Adrenal gland (tissue), 12 donors: ENCODE data around the gene CSTPP1. TPM values are rescaled to one million over a fixed set of nuclear protein-coding genes. Genes with fewer than 3 reads are reported as not detected.
"Not testable (repeated sequence)": the region's sequence is repeated elsewhere in the genome, so short reads cannot be mapped to it uniquely, and the experiment has no call there.

Source experiments
- DNase-seq, 7 donors: peaks; one replicate each; pipeline ENCODE4 v3.0.0-alpha.2; 2019 to 2020
- H3K27ac ChIP-seq, 5 donors: fragments of 200-600 bp; sonication (generic) in 4 of 5; 1 replicate in 3 of 5; 2 replicates in 2 of 5; pipeline versions ENCODE4 v1.5.1 to v1.8.0; 2016 to 2020; ENCODE audit warnings: mild to moderate bottlenecking in 1 of 5
- H3K27me3 ChIP-seq: fragments of 200-600 bp; 2 replicates; pipeline ENCODE4 v1.8.0; 2021
- H3K36me3 ChIP-seq, 2 donors: fragments of 200-600 bp; replicated peaks in 1 of 2; 1 replicate in 1 of 2; 2 replicates in 1 of 2; pipeline versions ENCODE4 v1.5.1 to v1.8.0; 2018 to 2022
- H3K4me1 ChIP-seq, 2 donors: fragments of 200-600 bp; replicated peaks in 1 of 2; 1 replicate in 1 of 2; 2 replicates in 1 of 2; pipeline versions ENCODE4 v1.5.1 to v1.8.0; 2018 to 2021
- H3K4me3 ChIP-seq, 4 donors: fragments of 200-600 bp; sonication (generic) in 3 of 4; one replicate each; pipeline ENCODE4 v1.5.1; 2016 to 2018
- H3K9me3 ChIP-seq, 3 donors: fragments of 200-600 bp; sonication (generic) in 1 of 3; replicated peaks in 1 of 3; 1 replicate in 2 of 3; 2 replicates in 1 of 3; pipeline versions ENCODE4 v1.5.1 to v1.8.0; 2016 to 2021
- CTCF ChIP-seq, 6 experiments: fragments of 450-650 bp in 4 of 6; fragments of 200-600 bp in 2 of 6; sonication (generic) in 1 of 6; IDR thresholded peaks; 1 replicate in 5 of 6; 2 replicates in 1 of 6; pipeline versions ENCODE4 v1.5.1 to v1.8.0; 2016 to 2021; ENCODE audit warnings: antibody characterized with exemption in 6 of 6, mild to moderate bottlenecking in 2 of 6, moderate library complexity in 1 of 6
- POLR2A ChIP-seq, 2 donors: fragments of 450-650 bp; IDR thresholded peaks; one replicate each; pipeline ENCODE4 v1.6.1; 2017; ENCODE audit warnings: antibody characterized with exemption in 2 of 2, mild to moderate bottlenecking in 2 of 2, moderate library complexity in 1 of 2
- WGBS, 4 donors: extraction: QIAGEN DNeasy Blood & Tissue Kit in 2 of 4; methylation state at CpG; one replicate each; pipeline versions ENCODE4 v1.1.5 to v1.1.7; 2013 to 2017; 5-methylcytosine and 5-hydroxymethylcytosine counted together
- intact Hi-C, 2 donors: fragments of 100-400 bp; cut with DNase I; formaldehyde crosslinking; loops; one replicate each; pipeline versions ENCODE4 v1.14.1 to v1.15.0; 2022 to 2023
- polyA plus RNA-seq, 3 donors: library from polyadenylated mRNA; stranded (reverse); fragments of 200-250 nt in 2 of 3; fragments of 350-450 nt in 1 of 3; fragmentation: Illumina TruSeq in 1 of 3; extraction: RNeasy Lipid Tissue Mini Kit (QIAGEN cat#74804) in 1 of 3; gene quantifications; one replicate each; pipeline ENCODE4 v1.2.3, GENCODE V29; 2013 to 2014
- total RNA-seq, 9 donors: library from RNA; depleted of rRNA in 4 of 9; stranded (reverse); fragments of >200 nt in 4 of 9; fragments of 120-200 nt in 1 of 9; fragmentation: NEBNext Ultra II Directional in 1 of 9; extraction: Animal tissue kit (Norgen Biotek cat#: 25700) in 1 of 9; gene quantifications; one replicate each; pipeline versions ENCODE4 v1.1.0 to v1.2.4, GENCODE V29; 2013 to 2023
- donor health status: healthy with polysubstance abuse.
- donor health status: Bipolar disorder and iron deficiency.
- donor health status: DM: yes; HTN: yes; CAD: no.
- donor health status: DM: no; HTN: no; CAD: no.
- donor health status: DM: no; HTN: no; CAD: no.
- donor health status: DM: yes; HTN: yes; CAD: no.

Gene CSTPP1
- total and polyA plus RNA-seq, 12 donors: 17.6 to 63.0 (median 24.4) TPM

- no peak for DNase-seq
- intact Hi-C loops: no loop called here
- Histone ChIP-seq H3K4me3 (no peak overlapping the region), H3K36me3 (no peaks in the 10 kb centered on the region), H3K27ac (no peak overlapping the region), H3K9me3 (no peaks in the 10 kb centered on the region), H3K27me3 (no peaks in the 10 kb centered on the region), H3K4me1 (peaks cover 0 to 7% of the 10 kb centered on the region in 2 donors)
- TF ChIP-seq CTCF (IDR thresholded peaks at IDR 0.05) (no peak), POLR2A (IDR thresholded peaks at IDR 0.05) (no peak)
- 89 to 94% (median 93%) methylated on average over 5 of the region's 5 CpGs for WGBS, 4 donors
Measured at GRCh38 chr11:46953093-46953492, 16.5 kb downstream of the CSTPP1 start.

DNA sequence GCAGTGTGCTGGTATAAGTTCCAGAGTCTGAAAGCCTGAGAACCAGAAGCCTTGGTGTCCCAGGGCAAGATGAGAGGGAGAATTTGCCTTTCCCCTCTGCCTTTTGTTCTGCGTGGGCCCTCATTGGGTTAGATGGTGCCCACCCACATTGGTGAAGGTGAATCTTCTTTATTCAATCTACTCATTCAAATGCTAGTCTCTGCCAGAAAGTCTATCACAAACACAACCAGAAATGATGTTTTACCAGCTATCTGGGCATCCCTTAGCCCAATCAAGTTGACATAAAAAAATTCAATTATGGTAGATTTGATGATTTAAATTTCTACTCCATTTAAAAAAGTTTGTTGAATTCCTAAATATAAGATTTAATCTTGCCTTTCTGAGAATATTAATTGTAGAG, 22.2 kb downstream of the CSTPP1 start:
- Histone ChIP-seq H3K36me3 (no peaks in the 10 kb centered on the region), H3K27ac (no peak overlapping the region), H3K4me3 (no peak overlapping the region), H3K27me3 (no peaks in the 10 kb centered on the region), H3K4me1 (no peaks in the 10 kb centered on the region), H3K9me3 (no peaks in the 10 kb centered on the region)
- WGBS, 4 donors: 94 to 100% (median 98%) methylated on average over 1 of the region's 1 CpG
- no peak for TF ChIP-seq CTCF (IDR thresholded peaks at IDR 0.05)
- no peak for TF ChIP-seq POLR2A (IDR thresholded peaks at IDR 0.05)
- intact Hi-C loops: no loop called here
- DNase-seq: no peak

DNA sequence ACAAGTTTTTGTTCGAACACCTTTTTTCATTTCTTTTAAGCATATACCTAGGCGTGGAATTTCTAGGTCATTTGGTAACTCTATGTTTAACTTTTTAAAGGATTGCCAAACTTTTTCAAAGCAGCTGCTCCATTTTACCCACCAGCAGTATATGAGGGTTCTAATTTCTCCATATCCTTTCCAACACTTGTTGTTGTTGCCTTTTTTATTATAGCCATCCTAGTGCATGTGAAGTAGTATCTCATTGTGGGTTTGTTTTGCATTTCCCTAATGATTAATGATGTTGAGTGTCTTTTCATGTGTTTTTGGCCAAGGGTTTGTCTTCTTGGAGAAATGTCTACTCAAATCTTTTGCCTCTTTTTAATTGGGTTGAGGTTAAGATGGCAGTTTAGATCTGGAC, 24.5 kb downstream of the CSTPP1 start:
- 93 to 99% (median 97%) methylated on average over 2 of the region's 2 CpGs for WGBS, 4 donors
- intact Hi-C loops: no loop called here
- no peaks in the 10 kb centered on the region for H3K4me1 ChIP-seq
- no peak overlapping the region for H3K4me3 ChIP-seq
- H3K27me3 ChIP-seq: no peaks in the 10 kb centered on the region
- H3K36me3 ChIP-seq: no peaks in the 10 kb centered on the region
- no peak overlapping the region for H3K27ac ChIP-seq
- TF ChIP-seq CTCF (IDR thresholded peaks at IDR 0.05): no peak
- TF ChIP-seq POLR2A (IDR thresholded peaks at IDR 0.05): no peak
- no peaks in the 10 kb centered on the region for H3K9me3 ChIP-seq
- DNase-seq: no peak

GRCh38 chr11:46961886-46962285, 25.3 kb downstream of the CSTPP1 start:
- WGBS, 4 donors: 89 to 96% (median 93%) methylated on average over 3 of the region's 3 CpGs
- intact Hi-C loops, DNase-seq, H3K27ac ChIP-seq, H3K9me3 ChIP-seq, H3K4me1 ChIP-seq, H3K4me3 ChIP-seq, H3K27me3 ChIP-seq, H3K36me3 ChIP-seq: not testable (repeated sequence)

DNA sequence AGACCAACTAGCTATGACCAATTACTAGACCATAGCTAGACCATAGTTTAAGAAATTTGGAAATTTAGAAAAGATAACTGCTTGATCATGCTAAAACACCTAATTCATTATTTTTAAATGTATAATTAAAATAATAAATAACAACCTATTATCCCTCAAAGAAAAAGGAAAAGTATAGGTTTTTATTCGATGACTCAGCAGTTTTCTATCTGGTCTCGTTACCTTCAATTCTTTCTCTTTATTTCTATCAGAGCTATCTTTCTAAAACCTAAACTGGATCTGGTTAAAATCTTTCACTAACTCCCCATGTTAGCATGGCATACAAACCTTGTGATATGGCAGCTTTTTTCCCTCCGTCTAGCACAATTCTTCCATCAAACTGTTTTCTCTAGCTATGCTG, 27.3 kb downstream of the CSTPP1 start:
- intact Hi-C loops: no loop called here
- Histone ChIP-seq H3K4me1 (no peaks in the 10 kb centered on the region), H3K27ac (no peak overlapping the region), H3K27me3 (no peaks in the 10 kb centered on the region), H3K4me3 (no peak overlapping the region), H3K9me3 (no peaks in the 10 kb centered on the region), H3K36me3 (no peaks in the 10 kb centered on the region)
- DNase-seq: no peak
- WGBS, 4 donors: 96 to 99% (median 97%) methylated on average over 3 of the region's 3 CpGs
- TF ChIP-seq CTCF (IDR thresholded peaks at IDR 0.05) (no peak), POLR2A (IDR thresholded peaks at IDR 0.05) (no peak)
